Adrenal gland (tissue), 5 donors: ENCODE measurements around the gene SACM1L.

Experiments used
- POLR2A ChIP-seq, 2 donors: fragments of 450-650 bp; IDR thresholded peaks; one replicate each; pipeline ENCODE4 v1.6.1; 2017; ENCODE audit warnings: antibody characterized with exemption in 2 of 2, mild to moderate bottlenecking in 2 of 2, moderate library complexity in 1 of 2
- TF ChIP-seq, protein P1 (sequence below), 6 experiments: fragments of 450-650 bp in 4 of 6; fragments of 200-600 bp in 2 of 6; sonication (generic) in 1 of 6; IDR thresholded peaks; 1 replicate in 5 of 6; 2 replicates in 1 of 6; pipeline versions ENCODE4 v1.5.1 to v1.8.0; 2016 to 2021; ENCODE audit warnings: antibody characterized with exemption in 6 of 6, mild to moderate bottlenecking in 2 of 6, moderate library complexity in 1 of 6
- donor health status: DM: no; HTN: no; CAD: no.

DNA sequence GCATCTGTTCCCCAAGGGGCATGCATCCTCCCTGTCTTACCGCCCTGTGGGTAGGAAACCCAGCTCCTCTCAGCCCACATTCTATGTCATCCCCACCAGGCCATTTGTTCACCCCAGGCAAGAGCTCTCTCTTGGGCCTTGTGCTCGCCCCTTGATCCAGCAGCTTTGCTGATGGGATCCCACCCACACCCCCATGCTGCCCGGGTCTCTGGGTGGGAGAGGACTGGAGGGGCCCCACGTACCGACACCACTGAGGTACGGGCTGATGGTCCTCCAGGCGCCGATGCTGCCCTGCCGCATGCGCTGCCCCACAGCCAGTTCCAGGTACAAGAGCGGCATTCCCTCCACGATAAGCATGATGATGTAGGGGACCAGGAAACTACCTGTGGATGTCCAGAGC lies 92.6 kb downstream of the SACM1L start:
- no peak for TF ChIP-seq POLR2A (IDR thresholded peaks at IDR 0.05)
- TF ChIP-seq, protein P1, sequence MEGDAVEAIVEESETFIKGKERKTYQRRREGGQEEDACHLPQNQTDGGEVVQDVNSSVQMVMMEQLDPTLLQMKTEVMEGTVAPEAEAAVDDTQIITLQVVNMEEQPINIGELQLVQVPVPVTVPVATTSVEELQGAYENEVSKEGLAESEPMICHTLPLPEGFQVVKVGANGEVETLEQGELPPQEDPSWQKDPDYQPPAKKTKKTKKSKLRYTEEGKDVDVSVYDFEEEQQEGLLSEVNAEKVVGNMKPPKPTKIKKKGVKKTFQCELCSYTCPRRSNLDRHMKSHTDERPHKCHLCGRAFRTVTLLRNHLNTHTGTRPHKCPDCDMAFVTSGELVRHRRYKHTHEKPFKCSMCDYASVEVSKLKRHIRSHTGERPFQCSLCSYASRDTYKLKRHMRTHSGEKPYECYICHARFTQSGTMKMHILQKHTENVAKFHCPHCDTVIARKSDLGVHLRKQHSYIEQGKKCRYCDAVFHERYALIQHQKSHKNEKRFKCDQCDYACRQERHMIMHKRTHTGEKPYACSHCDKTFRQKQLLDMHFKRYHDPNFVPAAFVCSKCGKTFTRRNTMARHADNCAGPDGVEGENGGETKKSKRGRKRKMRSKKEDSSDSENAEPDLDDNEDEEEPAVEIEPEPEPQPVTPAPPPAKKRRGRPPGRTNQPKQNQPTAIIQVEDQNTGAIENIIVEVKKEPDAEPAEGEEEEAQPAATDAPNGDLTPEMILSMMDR (IDR thresholded peaks at IDR 0.05): no peak
